Measurements from ENCODE around the gene TIE1. TPM values are rescaled to one million over a fixed set of nuclear protein-coding genes. Genes with fewer than 3 reads are reported as not detected.

The TIE1 gene
- total and polyA plus RNA-seq, 2 of the 13 experiments (the other 11 are each of a cell fraction or from before 2014, with no cell fraction given) = 0.58 to 0.84 TPM

DNA sequence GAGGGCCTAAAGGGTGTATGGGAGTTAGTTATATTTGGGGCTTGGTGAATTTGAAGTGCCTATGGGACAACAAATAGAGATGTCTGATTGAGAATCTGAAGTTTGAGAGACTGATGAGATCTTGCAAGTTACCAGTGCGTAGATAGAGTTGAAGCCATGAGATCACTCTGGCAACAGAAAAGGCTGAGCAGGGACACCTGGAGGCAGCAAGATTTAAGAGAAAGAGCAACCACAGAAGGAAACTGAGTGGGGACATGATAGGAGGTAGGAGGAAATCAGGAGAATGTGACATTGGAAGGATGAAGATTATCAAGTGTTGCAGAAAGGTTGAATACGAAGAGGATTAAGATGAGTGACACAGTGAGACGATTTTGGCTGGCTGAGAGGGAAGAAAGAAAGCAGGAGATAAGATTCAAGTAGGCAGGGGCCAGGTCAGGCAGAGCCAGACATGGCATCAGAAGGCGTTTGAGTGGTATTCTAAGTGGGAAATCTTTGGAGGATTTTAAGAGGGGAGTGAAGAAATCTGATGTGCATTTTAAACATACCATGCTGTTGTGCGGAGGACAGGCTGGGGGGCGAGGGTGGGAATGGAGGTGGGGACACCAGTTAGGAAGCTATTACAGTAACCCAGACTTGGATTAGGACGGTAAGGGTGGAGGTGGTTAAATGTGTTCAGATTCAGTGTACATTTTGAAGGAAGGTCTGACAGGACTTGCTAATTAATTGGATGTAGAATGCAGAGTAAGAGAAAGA is 33.8 kb downstream of the TIE1 start:
- ATAC-seq (no peak), DNase-seq (ENCODE audit: low spot score) (no peak), FAIRE-seq (no peak)
- no TSS peak for BruUV-seq (replicated peaks)
- H3K79me2 ChIP-seq (ENCODE audit: insufficient read depth, low read length) = no peaks in the 10 kb centered on the region
- H3K4me3 ChIP-seq (replicated peaks in 1 of 3; ENCODE audit: insufficient read depth in 1 of 3, low read depth in 2 of 3, low read length in 3 of 3) = no peak overlapping the region
- H3K36me3 ChIP-seq (replicated peaks in 1 of 2; ENCODE audit: control insufficient read depth in 1 of 2, insufficient read depth in 2 of 2, low read length in 2 of 2) = no peaks in the 10 kb centered on the region
- no peaks in the 10 kb centered on the region for H4K20me1 ChIP-seq (ENCODE audit: insufficient read depth, low read length)
- no peak overlapping the region for H3K9ac ChIP-seq (ENCODE audit: insufficient read depth, low read depth, low read length)
- no peak overlapping the region for H2AFZ ChIP-seq (ENCODE audit: low read length)
- 38% methylated on average over 7 of the region's 7 CpGs for WGBS (ENCODE audit: low lambda C conversion rate)
- CTCF ChIA-PET (ENCODE audit: low intra/inter-chr PET ratio, low total read pairs) = no interaction called here
- no peaks in the 10 kb centered on the region for H3K9me3 ChIP-seq (ENCODE audit: low read length)
- no peak overlapping the region for H3K27ac ChIP-seq (ENCODE audit: extremely low read length, insufficient read depth, low read length)
- POLR2A ChIA-PET = interaction anchor here (1.3 kb wide), 1 partner anchor 14 kb away, joined by 3 read pairs; no protein-coding TSS in a partner anchor
- TF ChIP-seq U2AF1 (optimal IDR thresholded peaks at IDR 0.05; ENCODE audit: low read depth, low read length) (no peak), CENPT (CRISPR knock-in tag; IDR thresholded peaks at IDR 0.05; ENCODE audit: low read depth) (no peak), RARA (CRISPR knock-in tag; IDR thresholded peaks at IDR 0.05) (no peak), ZIK1 (CRISPR knock-in tag; IDR thresholded peaks at IDR 0.05; ENCODE audit: borderline replicate concordance, low read depth) (no peak), HNF4A (CRISPR knock-in tag; IDR thresholded peaks at IDR 0.05) (no peak), ATRX (CRISPR knock-in tag; IDR thresholded peaks at IDR 0.05; ENCODE audit: borderline replicate concordance) (no peak), MIER3 (CRISPR knock-in tag; IDR thresholded peaks at IDR 0.05; ENCODE audit: borderline replicate concordance) (no peak), FOXA1 (IDR thresholded peaks at IDR 0.05) (no peak), FOXA1 (CRISPR knock-in tag; IDR thresholded peaks at IDR 0.05) (no peak), NFE2L1 (CRISPR knock-in tag; IDR thresholded peaks at IDR 0.05; ENCODE audit: borderline replicate concordance) (no peak), STAG1 (CRISPR knock-in tag; IDR thresholded peaks at IDR 0.05) (peak; percentile 28; the same call in 1 of the 2 replicates)
- TF ChIP-seq, protein P1, sequence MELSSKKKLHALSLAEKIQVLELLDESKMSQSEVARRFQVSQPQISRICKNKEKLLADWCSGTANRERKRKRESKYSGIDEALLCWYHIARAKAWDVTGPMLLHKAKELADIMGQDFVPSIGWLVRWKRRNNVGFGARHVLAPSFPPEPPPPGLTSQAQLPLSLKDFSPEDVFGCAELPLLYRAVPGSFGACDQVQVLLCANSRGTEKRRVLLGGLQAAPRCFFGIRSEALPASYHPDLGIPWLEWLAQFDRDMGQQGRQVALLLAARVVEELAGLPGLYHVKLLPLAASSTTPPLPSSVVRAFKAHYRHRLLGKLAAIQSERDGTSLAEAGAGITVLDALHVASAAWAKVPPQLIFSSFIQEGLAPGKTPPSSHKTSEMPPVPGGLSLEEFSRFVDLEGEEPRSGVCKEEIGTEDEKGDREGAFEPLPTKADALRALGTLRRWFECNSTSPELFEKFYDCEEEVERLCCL (CRISPR knock-in tag; IDR thresholded peaks at IDR 0.05; ENCODE audit: borderline replicate concordance) = no peak
- TF ChIP-seq, protein P2, sequence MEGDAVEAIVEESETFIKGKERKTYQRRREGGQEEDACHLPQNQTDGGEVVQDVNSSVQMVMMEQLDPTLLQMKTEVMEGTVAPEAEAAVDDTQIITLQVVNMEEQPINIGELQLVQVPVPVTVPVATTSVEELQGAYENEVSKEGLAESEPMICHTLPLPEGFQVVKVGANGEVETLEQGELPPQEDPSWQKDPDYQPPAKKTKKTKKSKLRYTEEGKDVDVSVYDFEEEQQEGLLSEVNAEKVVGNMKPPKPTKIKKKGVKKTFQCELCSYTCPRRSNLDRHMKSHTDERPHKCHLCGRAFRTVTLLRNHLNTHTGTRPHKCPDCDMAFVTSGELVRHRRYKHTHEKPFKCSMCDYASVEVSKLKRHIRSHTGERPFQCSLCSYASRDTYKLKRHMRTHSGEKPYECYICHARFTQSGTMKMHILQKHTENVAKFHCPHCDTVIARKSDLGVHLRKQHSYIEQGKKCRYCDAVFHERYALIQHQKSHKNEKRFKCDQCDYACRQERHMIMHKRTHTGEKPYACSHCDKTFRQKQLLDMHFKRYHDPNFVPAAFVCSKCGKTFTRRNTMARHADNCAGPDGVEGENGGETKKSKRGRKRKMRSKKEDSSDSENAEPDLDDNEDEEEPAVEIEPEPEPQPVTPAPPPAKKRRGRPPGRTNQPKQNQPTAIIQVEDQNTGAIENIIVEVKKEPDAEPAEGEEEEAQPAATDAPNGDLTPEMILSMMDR (CRISPR knock-in tag; IDR thresholded peaks at IDR 0.05) = peak; percentile 38; the same call in 1 of the 2 replicates
- no peaks in the 10 kb centered on the region; a peak in 1 of 5 replicates for H3K27me3 ChIP-seq (ENCODE audit: control insufficient read depth in 1 of 2, insufficient read depth in 2 of 2, low read length in 2 of 2)
- intact Hi-C loops (cut with micrococcal nuclease; ENCODE audit: unreplicated experiment) = no loop called here
- peaks cover 8% of the 10 kb centered on the region for H3K4me1 ChIP-seq (ENCODE audit: insufficient read depth, low read length)
- in situ Hi-C loops (cut with HindIII; ENCODE audit: extremely low pct_ligation_motif_present, low pct_unique_long_range_greater_than_20kb) = no loop called here
- no peak overlapping the region for H3K4me2 ChIP-seq (ENCODE audit: low read depth, low read length)

Data from HepG2 (cell line).